DMS 273 (cell line): Measurements from ENCODE around the gene CNPY1.
A peak's percentile ranks its signal among the peaks of the same experiment; 100 is the strongest.

ENCODE experiments used
- DNase-seq: peaks from one replicate; lab custom pipeline; 2025; ENCODE audit not compliant: unreplicated experiment; lab: John Stamatoyannopoulos, UW

CNPY1 gene

DNA sequence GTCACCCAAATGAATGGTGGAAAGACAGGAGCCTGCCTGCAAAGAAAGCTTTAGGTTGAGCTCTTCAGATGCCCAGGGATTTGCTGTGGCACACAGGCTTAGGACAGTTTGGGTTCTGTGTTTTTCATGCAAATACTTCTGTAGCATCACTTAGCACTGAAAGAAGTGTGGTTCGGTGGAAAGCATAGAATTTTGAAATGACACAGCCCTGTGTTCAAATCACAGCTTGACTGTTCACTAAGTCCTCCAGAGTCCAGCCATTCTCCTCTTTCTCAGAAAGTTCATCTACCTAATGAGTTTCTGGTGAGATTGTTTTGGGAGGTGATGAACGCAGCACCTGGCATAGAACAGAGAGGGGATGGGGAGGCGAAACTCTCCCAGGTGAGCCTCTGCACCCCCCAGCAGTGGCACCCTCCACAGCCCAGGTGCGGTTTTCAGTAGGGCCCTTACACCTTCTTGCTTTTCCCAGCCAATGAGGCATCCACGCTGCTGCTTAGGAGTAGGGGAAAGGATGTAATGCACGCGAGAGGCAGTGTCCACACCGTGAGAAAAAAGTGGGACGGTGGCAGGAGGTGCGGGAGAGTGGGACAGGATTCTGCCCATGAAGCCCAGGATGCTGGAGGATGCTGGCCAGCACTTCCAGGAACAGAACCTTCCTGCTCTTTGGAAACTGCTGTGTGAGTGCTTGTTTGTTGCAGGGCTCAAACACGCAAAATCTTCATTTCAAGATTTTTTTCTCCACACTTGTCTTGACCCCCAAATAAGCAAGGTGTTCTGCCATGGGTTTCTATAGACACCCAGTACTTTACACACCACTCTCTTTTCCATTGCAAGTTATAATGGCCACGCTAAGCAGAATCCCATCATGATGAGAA is 76.8 kb downstream of the CNPY1 start:
- no peak for DNase-seq

DNA sequence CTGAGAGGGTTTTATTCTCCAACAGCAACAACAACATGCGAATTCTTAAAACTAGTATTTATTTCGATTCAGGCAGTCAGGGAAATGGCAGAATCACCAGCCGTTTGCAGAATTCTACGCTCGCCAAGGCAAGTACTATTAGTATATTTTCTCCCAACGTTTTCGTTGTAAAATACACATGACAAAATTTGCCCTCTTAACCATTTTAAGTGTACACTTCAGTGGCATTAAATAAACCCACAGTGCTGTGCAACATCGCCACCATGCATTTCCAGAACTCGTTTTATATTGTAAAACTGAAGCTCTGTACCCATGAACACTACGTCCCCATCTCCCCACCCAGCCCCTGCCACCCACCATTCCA is 77.6 kb downstream of the CNPY1 start:
- DNase-seq: no peak

- DNase-seq: peak; percentile 92
Measured at GRCh38 chr7:155467846-155468784, 78.2 kb downstream of the CNPY1 start.

DNA sequence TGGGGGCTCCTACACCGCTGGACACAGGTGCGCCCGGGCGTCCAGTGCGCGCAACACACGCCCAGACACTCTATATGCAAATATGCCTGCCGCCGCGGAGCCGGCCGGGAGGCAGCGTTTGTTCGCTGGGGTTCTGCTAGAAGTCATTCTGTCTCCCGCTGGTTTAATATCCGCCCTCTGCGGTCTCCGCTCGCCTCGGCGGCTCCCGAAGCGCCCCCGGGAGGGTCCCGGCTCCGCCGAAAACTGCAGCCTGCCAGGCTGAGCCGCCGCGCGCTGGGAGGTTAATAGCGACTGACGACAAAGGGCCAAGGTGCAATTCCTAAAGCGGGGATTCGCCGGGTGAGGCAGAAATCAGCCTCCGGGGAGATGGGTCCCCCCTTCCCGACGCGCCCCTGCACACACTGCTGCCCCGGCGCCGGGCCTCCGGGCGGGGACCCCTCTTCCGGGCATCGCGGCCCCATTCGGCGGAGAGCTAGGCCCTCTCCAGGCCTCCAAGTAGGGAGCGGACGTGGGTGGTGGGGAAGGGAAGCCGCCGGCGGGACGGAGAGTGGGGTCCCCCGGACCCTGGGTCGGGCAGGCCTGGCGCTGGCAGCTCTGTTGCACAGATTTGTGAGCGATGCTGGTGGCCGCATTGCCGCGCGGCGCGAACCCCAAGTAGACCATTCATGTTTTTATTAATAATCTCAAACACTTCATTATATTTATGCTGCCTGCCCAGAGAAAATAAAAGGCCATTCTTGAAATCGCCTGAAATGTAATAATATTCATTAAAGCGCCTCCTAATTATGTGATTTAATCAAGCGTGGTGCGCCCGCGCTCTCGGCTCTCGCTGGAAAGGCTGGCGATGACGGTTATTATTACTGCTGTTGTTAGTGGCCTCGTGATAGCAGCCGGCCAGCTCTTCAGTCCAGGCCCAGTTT is 79.3 kb downstream of the CNPY1 start:
- DNase-seq: no peak

DNA sequence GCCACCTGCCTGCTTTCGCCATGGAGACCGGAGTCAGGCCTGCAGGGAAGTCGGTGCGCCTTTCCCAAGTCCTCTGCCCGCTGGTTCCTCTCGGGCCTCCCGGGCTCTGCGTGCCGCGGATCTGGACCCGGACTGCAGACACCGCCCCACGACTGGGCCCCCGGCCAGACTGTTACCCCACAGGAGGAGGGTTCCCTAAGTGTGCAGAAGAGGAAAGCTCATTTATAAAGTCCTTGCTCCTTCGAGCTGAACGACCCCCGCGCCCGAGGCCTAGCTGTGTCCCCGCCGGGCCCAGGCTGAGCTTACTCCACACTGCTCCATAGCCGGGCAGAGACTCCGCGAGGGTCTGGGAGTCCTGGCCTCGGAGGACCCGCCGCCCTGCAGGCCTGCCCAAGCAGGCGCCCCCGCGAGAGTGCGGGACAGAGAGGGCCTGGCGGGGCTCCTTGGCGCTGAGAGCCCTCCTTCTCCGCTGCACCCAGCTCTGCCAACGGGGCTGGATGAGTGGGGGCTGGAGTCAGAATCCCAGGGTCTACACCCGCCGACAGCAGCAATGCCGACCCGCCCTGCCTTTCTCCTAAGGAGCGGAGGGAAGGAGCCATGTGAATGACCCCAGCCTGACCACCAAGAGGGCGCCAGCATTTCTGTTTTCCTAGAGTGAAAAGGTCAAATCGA is 80.1 kb downstream of the CNPY1 start:
- no peak for DNase-seq

- no peak for DNase-seq
Measured at GRCh38 chr7:155465761-155466141, 80.6 kb downstream of the CNPY1 start.

DNA sequence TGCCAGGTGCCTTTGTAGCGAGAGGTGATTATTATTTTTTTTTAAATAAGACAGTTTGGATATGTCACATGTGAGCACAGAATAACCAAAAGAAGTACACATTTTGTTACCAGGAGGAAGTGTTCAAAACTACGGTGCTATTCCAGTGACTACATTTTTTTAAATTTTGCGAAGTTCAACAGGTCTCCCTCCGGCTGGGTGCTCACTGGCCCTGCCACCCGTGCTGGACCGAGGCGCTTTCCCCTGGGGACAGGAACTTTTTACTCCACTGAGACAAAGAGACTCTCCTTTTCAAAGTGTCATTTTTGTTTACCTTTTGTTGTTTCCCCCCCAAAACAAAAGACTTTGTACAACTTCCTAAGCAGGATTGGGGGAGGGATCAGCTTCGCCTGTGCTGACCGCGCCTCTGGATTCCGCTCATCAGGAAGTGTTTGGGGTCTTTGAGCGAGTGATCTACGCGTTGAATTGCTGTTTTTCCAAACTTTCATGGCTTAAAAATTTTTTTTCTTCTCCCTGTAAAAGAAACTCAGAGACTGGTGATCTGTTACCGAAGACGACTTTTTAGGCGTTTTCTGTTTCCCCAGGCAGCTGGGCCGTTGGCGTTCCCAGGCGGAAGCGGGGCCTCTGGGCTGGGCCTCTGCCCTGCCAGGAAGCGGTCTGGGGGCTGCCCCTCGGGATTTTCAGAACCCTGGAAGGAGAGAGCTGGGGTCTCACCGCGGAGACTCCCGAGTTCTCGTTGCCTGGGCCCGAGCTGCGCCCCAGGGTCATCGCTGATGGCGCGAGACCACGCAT is 81.2 kb downstream of the CNPY1 start:
- DNase-seq: no peak

DNA sequence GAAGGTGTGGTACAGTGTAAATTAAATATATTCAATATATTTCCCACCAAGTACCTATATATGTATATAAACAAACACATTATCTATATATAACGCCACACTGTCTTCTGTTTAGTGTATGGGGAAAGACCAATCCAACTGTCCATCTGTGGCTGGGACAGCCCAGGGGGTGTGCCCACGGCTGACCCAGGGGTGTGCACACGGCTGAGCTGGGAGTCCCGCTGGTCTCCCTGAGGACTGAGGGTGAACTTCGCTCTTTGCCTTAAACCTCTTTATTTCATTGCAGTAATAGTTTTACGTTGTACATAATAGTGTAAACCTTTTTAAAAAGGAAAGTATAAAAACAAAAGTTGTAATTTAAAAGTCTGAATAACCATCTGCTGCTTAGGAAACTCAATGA is 82.2 kb downstream of the CNPY1 start:
- DNase-seq: peak; percentile 23

GRCh38 chr7:155463114-155463811 is 83.1 kb downstream of the CNPY1 start:
- DNase-seq: no peak

DNA sequence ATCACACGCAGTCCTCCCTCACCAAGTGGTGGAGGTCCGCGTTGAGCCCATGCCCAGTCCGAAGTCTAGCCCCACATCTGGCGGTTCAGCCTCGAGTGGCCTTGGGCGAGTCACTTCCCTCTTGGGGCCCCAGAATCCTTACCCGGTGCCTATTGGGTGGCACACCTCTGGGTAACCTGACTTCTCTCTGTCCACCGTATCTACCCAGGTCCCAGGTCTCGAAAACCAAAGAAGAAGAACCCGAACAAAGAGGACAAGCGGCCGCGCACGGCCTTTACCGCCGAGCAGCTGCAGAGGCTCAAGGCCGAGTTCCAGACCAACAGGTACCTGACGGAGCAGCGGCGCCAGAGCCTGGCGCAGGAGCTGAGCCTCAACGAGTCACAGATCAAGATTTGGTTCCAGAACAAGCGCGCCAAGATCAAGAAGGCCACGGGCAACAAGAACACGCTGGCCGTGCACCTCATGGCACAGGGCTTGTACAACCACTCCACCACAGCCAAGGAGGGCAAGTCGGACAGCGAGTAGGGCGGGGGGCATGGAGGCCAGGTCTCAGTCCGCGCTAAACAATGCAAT is 84.1 kb downstream of the CNPY1 start:
- no peak for DNase-seq

- DNase-seq: no peak
Measured at GRCh38 chr7:155461631-155462030, 84.7 kb downstream of the CNPY1 start.

DNA sequence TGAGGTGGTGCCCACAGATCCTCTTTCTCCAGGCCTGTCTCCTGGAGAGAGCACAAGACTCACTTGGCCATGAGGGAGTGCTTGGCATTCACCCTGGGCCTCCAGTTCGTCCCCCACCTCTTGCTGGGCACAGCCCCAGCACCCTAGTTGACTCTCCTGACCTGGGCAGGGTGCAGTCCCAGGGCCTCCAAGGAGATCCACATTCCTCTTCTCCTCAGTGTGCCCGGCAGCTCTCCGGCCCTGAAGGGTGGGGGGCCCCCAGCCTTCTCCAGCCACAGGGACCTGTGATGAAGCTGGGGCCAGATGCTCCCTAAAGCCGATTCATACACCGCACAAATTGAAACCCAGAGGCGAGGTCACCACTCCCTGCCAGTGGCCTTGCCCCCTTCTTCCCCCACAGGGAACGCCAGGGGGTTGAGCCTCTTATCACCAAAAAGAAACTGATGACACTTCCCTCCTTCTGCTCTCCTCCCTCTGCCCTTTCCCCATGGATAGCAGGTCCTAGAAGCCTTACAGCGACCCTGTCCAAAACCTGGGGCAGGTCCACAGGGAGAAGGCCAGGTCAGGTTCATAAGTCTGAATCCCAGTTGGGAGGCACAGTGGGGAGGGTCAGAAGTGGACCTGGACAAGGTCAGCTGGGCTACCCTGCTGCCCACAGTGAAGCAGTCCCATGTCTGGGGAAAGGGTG is 85.3 kb downstream of the CNPY1 start:
- no peak for DNase-seq

GRCh38 chr7:155459700-155460461 is 86.5 kb downstream of the CNPY1 start:
- no peak for DNase-seq

- peak; percentile 65 for DNase-seq
Measured at GRCh38 chr7:155458878-155459699, 87.3 kb downstream of the CNPY1 start.

DNA sequence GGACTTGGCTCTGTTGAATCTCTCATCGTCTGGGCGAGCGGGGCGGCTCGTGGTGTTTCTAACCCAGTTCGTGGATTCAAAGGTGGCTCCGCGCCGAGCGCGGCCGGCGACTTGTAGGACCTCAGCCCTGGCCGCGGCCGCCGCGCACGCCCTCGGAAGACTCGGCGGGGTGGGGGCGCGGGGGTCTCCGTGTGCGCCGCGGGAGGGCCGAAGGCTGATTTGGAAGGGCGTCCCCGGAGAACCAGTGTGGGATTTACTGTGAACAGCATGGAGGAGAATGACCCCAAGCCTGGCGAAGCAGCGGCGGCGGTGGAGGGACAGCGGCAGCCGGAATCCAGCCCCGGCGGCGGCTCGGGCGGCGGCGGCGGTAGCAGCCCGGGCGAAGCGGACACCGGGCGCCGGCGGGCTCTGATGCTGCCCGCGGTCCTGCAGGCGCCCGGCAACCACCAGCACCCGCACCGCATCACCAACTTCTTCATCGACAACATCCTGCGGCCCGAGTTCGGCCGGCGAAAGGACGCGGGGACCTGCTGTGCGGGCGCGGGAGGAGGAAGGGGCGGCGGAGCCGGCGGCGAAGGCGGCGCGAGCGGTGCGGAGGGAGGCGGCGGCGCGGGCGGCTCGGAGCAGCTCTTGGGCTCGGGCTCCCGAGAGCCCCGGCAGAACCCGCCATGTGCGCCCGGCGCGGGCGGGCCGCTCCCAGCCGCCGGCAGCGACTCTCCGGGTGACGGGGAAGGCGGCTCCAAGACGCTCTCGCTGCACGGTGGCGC is 88.1 kb downstream of the CNPY1 start, which contains the start of gene EN2:
Gene EN2 (plus strand): TSS at position 19 of the 767 bp plus-strand sequence. CDS start 249 bp downstream, at position 268.
- DNase-seq: peak; percentile 68
